Measurements from ENCODE around the gene NIM1K. TPM values are rescaled to one million over a fixed set of nuclear protein-coding genes. Genes with fewer than 3 reads are reported as not detected.

The NIM1K gene
- total and polyA plus RNA-seq, 2 of the 4 experiments (the other 2 are of a cell fraction) = 0.54 to 0.68 TPM

DNA sequence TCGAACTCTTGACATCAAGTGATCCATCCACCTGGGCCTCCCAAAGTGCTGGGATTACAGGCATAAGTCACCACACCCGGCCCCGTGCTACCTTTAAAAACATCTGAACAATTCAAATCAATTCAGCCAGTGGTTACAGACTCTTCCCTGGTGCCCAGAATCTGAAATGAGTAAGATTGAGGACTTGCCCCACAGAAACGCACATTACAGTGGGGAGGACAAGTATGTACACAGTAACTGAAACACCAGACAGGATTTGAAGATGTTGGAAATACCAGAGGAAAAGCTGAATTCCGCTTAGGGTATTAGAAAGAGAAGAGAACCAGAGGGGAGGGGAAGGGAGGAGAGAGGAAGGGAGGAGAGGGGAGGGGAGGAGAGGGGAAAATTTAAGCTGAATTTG, 17.8 kb downstream of the NIM1K start:
- H3K79me1 ChIP-seq (ENCODE audit: low read depth in 1 of 2, low read length in 2 of 2) = no peaks in the 10 kb centered on the region
- no peak overlapping the region for H3K56ac ChIP-seq (ENCODE audit: extremely low read depth, insufficient read depth, low read length)
- no peak overlapping the region for H2BK20ac ChIP-seq (ENCODE audit: low read depth, low read length)
- H3K9me1 ChIP-seq (ENCODE audit: insufficient read depth, low read length) = no peaks in the 10 kb centered on the region
- H3K4me3 ChIP-seq (ENCODE audit: insufficient read depth, low read depth, low read length) = no peak overlapping the region
- dilution Hi-C loops (cut with HindIII; ENCODE audit: low sequenced_read_pairs, unreplicated experiment) (no loop called here), in situ Hi-C loops (cut with MboI; ENCODE audit: low sequenced_read_pairs) (no loop called here), intact Hi-C loops (cut with micrococcal nuclease) (no loop called here)
- no TSS peak for BruUV-seq (replicated peaks)
- no peak overlapping the region for H3K27ac ChIP-seq (ENCODE audit: insufficient read depth, low read length)
- no peak overlapping the region for H3K14ac ChIP-seq (replicated peaks; ENCODE audit: low read depth, low read length)
- no peak overlapping the region for H3K4ac ChIP-seq (ENCODE audit: low read depth, low read length)
- POLR2A ChIA-PET (ENCODE audit: unreplicated experiment) = no interaction called here
- no peak overlapping the region for H3K9ac ChIP-seq (ENCODE audit: low read depth, low read length)
- H3K4me2 ChIP-seq (ENCODE audit: low read depth, low read length) = no peak overlapping the region
- no peak overlapping the region for H4K8ac ChIP-seq (ENCODE audit: low read depth in 2 of 2, low read length in 2 of 2)
- CTCF ChIA-PET = no interaction called here
- H3K27me3 ChIP-seq (ENCODE audit: control insufficient read depth, insufficient read depth, low read length) = peaks cover 2% of the 10 kb centered on the region; the same call in 1 of the 2 replicates
- H3K9me3 ChIP-seq (ENCODE audit: control insufficient read depth, insufficient read depth, low read length) = no peaks in the 10 kb centered on the region
- H2BK15ac ChIP-seq (ENCODE audit: low read depth, low read length) = no peak overlapping the region
- no peak overlapping the region for H2BK120ac ChIP-seq (ENCODE audit: low read depth, low read length)
- H4K20me1 ChIP-seq (ENCODE audit: insufficient read depth, low read length) = no peaks in the 10 kb centered on the region
- TF ChIP-seq SMC3 (IDR thresholded peaks at IDR 0.05; ENCODE audit: low read depth, low read length) (no peak), FOS (IDR thresholded peaks at IDR 0.05; ENCODE audit: low read depth, low read length) (no peak), CEBPB (IDR thresholded peaks at IDR 0.05; ENCODE audit: low read depth, low read length) (no peak), NFE2L2 (IDR thresholded peaks at IDR 0.05; ENCODE audit: low read depth, low read length) (no peak), BHLHE40 (IDR thresholded peaks at IDR 0.05; ENCODE audit: low read depth, low read length) (no peak), MAFK (IDR thresholded peaks at IDR 0.05; ENCODE audit: low read depth, low read length) (no peak), CHD1 (IDR thresholded peaks at IDR 0.05; ENCODE audit: low read depth, low read length) (no peak), MXI1 (IDR thresholded peaks at IDR 0.05; ENCODE audit: borderline replicate concordance, low read depth, low read length) (no peak), RFX5 (IDR thresholded peaks at IDR 0.05; ENCODE audit: low read depth, low read length) (no peak), RCOR1 (IDR thresholded peaks at IDR 0.05; ENCODE audit: insufficient replicate concordance, low read length) (no peak), USF2 (IDR thresholded peaks at IDR 0.05; ENCODE audit: low read depth, low read length) (no peak), RAD21 (IDR thresholded peaks at IDR 0.05; ENCODE audit: low read length) (no peak), POLR2A (IDR thresholded peaks at IDR 0.05; ENCODE audit: low read depth, low read length) (no peak), MAZ (IDR thresholded peaks at IDR 0.05; ENCODE audit: borderline replicate concordance, low read depth, low read length) (no peak)
- TF ChIP-seq, protein P1, sequence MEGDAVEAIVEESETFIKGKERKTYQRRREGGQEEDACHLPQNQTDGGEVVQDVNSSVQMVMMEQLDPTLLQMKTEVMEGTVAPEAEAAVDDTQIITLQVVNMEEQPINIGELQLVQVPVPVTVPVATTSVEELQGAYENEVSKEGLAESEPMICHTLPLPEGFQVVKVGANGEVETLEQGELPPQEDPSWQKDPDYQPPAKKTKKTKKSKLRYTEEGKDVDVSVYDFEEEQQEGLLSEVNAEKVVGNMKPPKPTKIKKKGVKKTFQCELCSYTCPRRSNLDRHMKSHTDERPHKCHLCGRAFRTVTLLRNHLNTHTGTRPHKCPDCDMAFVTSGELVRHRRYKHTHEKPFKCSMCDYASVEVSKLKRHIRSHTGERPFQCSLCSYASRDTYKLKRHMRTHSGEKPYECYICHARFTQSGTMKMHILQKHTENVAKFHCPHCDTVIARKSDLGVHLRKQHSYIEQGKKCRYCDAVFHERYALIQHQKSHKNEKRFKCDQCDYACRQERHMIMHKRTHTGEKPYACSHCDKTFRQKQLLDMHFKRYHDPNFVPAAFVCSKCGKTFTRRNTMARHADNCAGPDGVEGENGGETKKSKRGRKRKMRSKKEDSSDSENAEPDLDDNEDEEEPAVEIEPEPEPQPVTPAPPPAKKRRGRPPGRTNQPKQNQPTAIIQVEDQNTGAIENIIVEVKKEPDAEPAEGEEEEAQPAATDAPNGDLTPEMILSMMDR (conservative IDR thresholded peaks at IDR 0.05; ENCODE audit: low read depth, low read length) = no peak
- TF ChIP-seq, protein P2, sequence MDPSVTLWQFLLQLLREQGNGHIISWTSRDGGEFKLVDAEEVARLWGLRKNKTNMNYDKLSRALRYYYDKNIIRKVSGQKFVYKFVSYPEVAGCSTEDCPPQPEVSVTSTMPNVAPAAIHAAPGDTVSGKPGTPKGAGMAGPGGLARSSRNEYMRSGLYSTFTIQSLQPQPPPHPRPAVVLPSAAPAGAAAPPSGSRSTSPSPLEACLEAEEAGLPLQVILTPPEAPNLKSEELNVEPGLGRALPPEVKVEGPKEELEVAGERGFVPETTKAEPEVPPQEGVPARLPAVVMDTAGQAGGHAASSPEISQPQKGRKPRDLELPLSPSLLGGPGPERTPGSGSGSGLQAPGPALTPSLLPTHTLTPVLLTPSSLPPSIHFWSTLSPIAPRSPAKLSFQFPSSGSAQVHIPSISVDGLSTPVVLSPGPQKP (IDR thresholded peaks at IDR 0.05; ENCODE audit: borderline replicate concordance, low read depth, low read length) = no peak
- no peak overlapping the region for H3K23ac ChIP-seq (ENCODE audit: low read depth, low read length)
- H3K36me3 ChIP-seq (ENCODE audit: control insufficient read depth, insufficient read depth, low read length) = no peaks in the 10 kb centered on the region
- H4K91ac ChIP-seq (ENCODE audit: insufficient read depth, low read depth, low read length) = no peak overlapping the region
- no peak overlapping the region for H4K5ac ChIP-seq (ENCODE audit: low read depth, low read length)
- no peak overlapping the region for H3K18ac ChIP-seq (ENCODE audit: low read depth, low read length)
- DNase-seq = no peak
- no peak; the same call in 1 of the 2 replicates for ATAC-seq (ENCODE audit: low read depth)
- H2AK5ac ChIP-seq (ENCODE audit: low read depth, low read length) = no peak overlapping the region
- H2AFZ ChIP-seq (replicated peaks; ENCODE audit: low read length, poor library complexity) = no peak overlapping the region
- H3K4me1 ChIP-seq (ENCODE audit: control insufficient read depth, insufficient read depth, low read length) = no peaks in the 10 kb centered on the region
- H2AK9ac ChIP-seq (replicated peaks; ENCODE audit: low read depth, low read length, poor library complexity) = no peak overlapping the region
- H2BK5ac ChIP-seq (ENCODE audit: low read depth, low read length, poor library complexity, severe bottlenecking) = no peak overlapping the region
- 80% methylated on average over 2 of the region's 5 CpGs; no CpG with 5 or more reads in 1 of the 2 experiments for WGBS, 2 experiments (ENCODE audit: extremely low coverage in 2 of 2, insufficient read length in 1 of 2)

All from IMR-90 (cell line).